BJ (cell line): ENCODE results near the gene LRRC8B. TPM values are rescaled to one million over a fixed set of nuclear protein-coding genes. Genes with fewer than 3 reads are reported as not detected.

ENCODE experiments used
- CTCF ChIA-PET: fragments of 350-600 bp; formaldehyde crosslinking; extraction: SDS; loops from one replicate; lab custom pipeline; 2021; ENCODE audit warnings: antibody characterized with exemption, inconsistent platforms; lab: Yijun Ruan, JAX
- POLR2A ChIA-PET: fragments of 300-600 bp; sonication (Branson Sonifier 250); formaldehyde crosslinking; extraction: SDS; loops from one replicate; lab custom pipeline; 2021; ENCODE audit warnings: antibody characterized with exemption; lab: Charles Lee
- DNase-seq: peaks from one replicate; pipeline ENCODE4 v3.0.0-alpha.2; 2011; ENCODE audit warnings: low read depth
- H3K27me3 ChIP-seq: 2 replicates; pipeline ENCODE4 v1.6.0; 2011; ENCODE audit warnings: low read length; ENCODE audit not compliant: control insufficient read depth, insufficient read depth
- H3K36me3 ChIP-seq: 2 replicates; pipeline ENCODE4 v1.5.1; 2011; ENCODE audit warnings: low read length; ENCODE audit not compliant: control insufficient read depth, insufficient read depth
- H3K4me3 ChIP-seq: 2 replicates; pipeline ENCODE4 v1.5.1; 2011; ENCODE audit warnings: low read depth, mild to moderate bottlenecking, control low read depth, low read length
- polyA plus RNA-seq: library from polyadenylated mRNA; depleted of rRNA; stranded (reverse); fragments of >200 nt; gene quantifications from 2 replicates; pipeline ENCODE4 v1.2.3, GENCODE V29; 2011
- TF ChIP-seq, protein P1 (sequence below): IDR thresholded peaks from 2 replicates; pipeline ENCODE4 v1.5.1; 2011; ENCODE audit warnings: low read depth, mild to moderate bottlenecking, control low read depth, inconsistent platforms, low read length, moderate library complexity; ENCODE audit not compliant: insufficient read depth

Gene LRRC8B
- polyA plus RNA-seq, 1 experiment: 0.22 TPM

DNA sequence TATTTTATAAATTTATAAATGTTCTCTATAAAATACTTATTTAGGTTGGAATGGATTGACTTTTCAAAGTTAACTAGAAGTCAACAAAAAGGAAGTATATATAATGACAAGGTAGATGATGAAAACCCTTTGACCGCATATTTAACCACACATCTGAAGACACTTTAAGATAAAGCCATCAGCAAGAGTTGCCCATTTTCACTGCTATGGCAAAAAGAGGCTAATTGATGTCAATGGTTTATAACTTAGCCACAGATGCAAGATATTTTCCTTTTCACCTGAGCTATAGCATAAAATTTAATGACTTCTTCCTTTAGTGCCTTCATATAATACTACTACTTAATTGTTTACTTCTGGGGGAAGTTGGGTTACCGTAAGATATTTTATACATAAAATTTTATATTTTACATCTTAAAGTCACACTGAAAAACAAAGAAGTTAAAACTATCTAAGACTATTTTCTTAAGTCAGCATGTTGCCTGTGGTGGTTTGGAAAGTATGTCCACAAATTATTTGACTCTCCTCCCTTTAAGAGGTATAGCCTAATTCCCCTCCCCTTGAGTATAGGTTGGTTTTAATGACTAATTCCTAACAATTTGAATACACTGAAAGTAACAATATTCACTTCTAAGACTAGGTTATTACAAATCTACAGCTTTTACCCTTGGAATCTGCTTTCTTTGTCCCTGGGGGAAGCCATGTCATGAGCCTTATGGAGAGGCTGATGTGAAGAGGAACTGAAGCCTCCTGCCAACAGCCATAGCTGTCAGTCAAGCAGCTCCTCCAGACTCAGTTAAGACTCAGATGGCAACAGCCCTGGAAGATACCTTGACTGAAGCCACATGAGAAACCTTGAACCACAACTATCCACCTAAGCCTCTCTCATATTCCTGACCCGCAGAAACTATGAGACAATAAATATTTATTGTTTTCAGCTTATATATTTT, 40.3 kb upstream of the LRRC8B start:
- ChIA-PET CTCF (interaction anchor here (0.7 to 8.7 kb wide), 10 partner anchors 11 to 280 kb away, joined by 3 to 110 read pairs (median 4); no protein-coding TSS in a partner anchor), POLR2A (no interaction called here)
- Histone ChIP-seq H3K4me3 (no peak overlapping the region), H3K27me3 (no peaks in the 10 kb centered on the region), H3K36me3 (no peaks in the 10 kb centered on the region)
- TF ChIP-seq, protein P1, sequence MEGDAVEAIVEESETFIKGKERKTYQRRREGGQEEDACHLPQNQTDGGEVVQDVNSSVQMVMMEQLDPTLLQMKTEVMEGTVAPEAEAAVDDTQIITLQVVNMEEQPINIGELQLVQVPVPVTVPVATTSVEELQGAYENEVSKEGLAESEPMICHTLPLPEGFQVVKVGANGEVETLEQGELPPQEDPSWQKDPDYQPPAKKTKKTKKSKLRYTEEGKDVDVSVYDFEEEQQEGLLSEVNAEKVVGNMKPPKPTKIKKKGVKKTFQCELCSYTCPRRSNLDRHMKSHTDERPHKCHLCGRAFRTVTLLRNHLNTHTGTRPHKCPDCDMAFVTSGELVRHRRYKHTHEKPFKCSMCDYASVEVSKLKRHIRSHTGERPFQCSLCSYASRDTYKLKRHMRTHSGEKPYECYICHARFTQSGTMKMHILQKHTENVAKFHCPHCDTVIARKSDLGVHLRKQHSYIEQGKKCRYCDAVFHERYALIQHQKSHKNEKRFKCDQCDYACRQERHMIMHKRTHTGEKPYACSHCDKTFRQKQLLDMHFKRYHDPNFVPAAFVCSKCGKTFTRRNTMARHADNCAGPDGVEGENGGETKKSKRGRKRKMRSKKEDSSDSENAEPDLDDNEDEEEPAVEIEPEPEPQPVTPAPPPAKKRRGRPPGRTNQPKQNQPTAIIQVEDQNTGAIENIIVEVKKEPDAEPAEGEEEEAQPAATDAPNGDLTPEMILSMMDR: no peak
- no peak for DNase-seq

DNA sequence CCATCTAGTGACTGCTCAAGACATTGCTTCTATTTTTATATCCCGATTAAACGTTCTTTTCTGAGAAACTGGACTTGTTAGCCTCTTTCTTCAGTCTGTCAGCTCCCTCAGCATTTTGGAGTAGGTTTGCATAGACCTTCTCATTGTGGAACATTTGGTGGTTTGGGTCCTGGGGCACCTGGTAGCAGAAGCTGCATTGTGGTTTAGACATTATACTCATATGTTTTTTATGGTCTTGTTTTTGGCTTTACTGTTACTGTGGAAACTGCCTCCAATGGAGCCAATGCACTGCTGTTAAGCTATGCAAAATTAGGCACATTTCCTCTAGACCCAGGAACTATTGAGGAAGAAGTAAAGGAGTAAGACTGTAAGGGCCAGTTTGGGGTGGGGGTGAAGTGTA, 36.7 kb upstream of the LRRC8B start:
- Histone ChIP-seq H3K4me3 (no peak overlapping the region), H3K36me3 (no peaks in the 10 kb centered on the region), H3K27me3 (no peaks in the 10 kb centered on the region)
- ChIA-PET POLR2A (no interaction called here), CTCF (interaction anchor here (8.7 kb wide), 1 partner anchor 276 kb away, joined by 110 read pairs; no protein-coding TSS in a partner anchor)
- DNase-seq: no peak
- TF ChIP-seq, protein P1: no peak

DNA sequence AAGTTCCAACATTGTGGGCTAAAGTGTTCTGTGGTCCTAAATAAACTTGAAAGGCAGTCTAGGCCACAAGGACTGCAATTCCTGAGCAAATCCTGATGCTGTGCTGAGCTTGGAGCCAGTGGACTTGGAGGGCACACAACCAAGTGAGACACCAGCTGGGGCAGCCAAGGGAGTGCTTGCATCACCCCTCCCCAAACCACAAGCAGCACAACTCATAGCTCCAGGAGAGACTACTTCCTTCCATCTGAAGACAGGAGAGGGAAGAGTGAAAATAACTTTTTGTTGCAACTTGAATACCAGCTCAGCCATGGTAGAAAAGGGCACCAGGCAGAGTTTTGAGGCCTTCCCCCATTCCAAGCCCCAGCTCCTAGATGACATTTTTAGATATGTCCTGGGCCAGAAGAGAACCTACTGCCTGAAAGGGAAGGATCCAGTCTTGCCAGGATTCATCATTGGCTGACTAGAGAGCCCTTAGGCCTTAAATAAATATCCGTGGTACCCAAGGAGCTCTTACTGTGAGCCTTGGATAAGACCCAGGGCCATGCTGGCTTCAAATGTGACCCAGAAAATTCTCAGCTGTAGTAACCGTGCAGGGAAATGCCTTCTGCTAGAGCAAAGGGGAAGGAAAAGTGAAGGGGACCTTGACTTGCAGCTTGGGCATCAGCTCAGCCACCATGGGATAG, 35.4 kb upstream of the LRRC8B start:
- DNase-seq: no peak
- no peaks in the 10 kb centered on the region for H3K36me3 ChIP-seq
- POLR2A ChIA-PET: no interaction called here
- CTCF ChIA-PET: interaction anchor here (0.9 to 8.7 kb wide), 2 partner anchors 15 to 275 kb away, joined by 4 to 110 read pairs; no protein-coding TSS in a partner anchor
- H3K4me3 ChIP-seq: no peak overlapping the region
- TF ChIP-seq, protein P1: no peak
- no peaks in the 10 kb centered on the region for H3K27me3 ChIP-seq

GRCh38 chr1:89490389-89490788, 34.2 kb upstream of the LRRC8B start:
- TF ChIP-seq, protein P1: no peak
- ChIA-PET CTCF (no interaction called here), POLR2A (no interaction called here)
- DNase-seq: no peak
- no peaks in the 10 kb centered on the region for H3K27me3 ChIP-seq
- H3K36me3 ChIP-seq: no peaks in the 10 kb centered on the region
- no peak overlapping the region for H3K4me3 ChIP-seq

DNA sequence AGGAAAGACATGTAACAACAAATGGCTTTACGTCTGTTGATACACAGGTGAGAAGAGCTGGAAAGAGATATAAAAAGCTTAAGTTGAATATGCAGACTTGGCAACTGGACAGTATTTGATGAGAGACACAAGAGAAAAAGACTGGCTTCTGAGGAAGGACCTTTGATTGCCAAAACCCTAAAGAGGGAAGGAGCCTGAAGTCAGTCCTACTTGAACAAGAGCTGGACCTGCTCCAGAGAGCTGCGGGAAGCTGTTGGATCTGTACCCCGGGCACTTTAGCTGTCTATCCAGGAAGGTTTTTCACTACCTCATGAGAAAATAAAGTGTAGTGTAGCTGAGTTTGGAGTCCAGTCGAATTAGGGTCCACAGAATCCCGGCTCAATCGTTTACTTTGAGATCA, 25.3 kb upstream of the LRRC8B start:
- ChIA-PET POLR2A (no interaction called here), CTCF (interaction anchor here (0.9 to 1.9 kb wide), 3 partner anchors 8 to 30 kb away, joined by 4 to 7 read pairs (median 4); no protein-coding TSS in a partner anchor)
- Histone ChIP-seq H3K36me3 (no peaks in the 10 kb centered on the region), H3K4me3 (no peak overlapping the region), H3K27me3 (no peaks in the 10 kb centered on the region)
- TF ChIP-seq, protein P1: no peak
- no peak for DNase-seq
